Measurements from ENCODE around the gene KRTCAP2. TPM values are rescaled to one million over a fixed set of nuclear protein-coding genes. Genes with fewer than 3 reads are reported as not detected.
A peak's percentile ranks its signal among the peaks of the same experiment; 100 is the strongest.
"Not testable (repeated sequence)": the region's sequence is repeated elsewhere in the genome, so short reads cannot be mapped to it uniquely, and the experiment has no call there.

Gene KRTCAP2
- total RNA-seq, 1 donor from 2014 or later = 173 TPM

- Mint-ChIP-seq H3K4me3 (peak overlapping the region; percentile 71), H3K4me1 (ENCODE audit: unreplicated experiment) (peaks cover 40% of the 10 kb centered on the region), H3K9me3 (no peaks in the 10 kb centered on the region), H3K27me3 (no peaks in the 10 kb centered on the region), H3K36me3 (no peaks in the 10 kb centered on the region), H3K27ac (peak overlapping the region; percentile 84)
- DNase-seq (ENCODE audit: extremely low spot score, unreplicated experiment) = no peak
- TF ChIP-seq CTCF (conservative IDR thresholded peaks at IDR 0.05) = no peak
Measured at GRCh38 chr1:155191904-155192303, 18.8 kb upstream of the KRTCAP2 start.

- not testable (repeated sequence) for H3K36me3 Mint-ChIP-seq, H3K27ac Mint-ChIP-seq, H3K9me3 Mint-ChIP-seq, H3K4me3 Mint-ChIP-seq, H3K27me3 Mint-ChIP-seq
- DNase-seq (ENCODE audit: extremely low spot score, unreplicated experiment) = peak; percentile 83
- H3K4me1 Mint-ChIP-seq (ENCODE audit: unreplicated experiment) = peaks cover 30% of the 10 kb centered on the region
Measured at GRCh38 chr1:155189926-155190325, 16.8 kb upstream of the KRTCAP2 start.

- H3K9me3 Mint-ChIP-seq = no peaks in the 10 kb centered on the region
- H3K4me3 Mint-ChIP-seq = peak overlapping the region; percentile 75
- peak overlapping the region; percentile 86 for H3K27ac Mint-ChIP-seq
- TF ChIP-seq CTCF (conservative IDR thresholded peaks at IDR 0.05) = no peak
- H3K4me1 Mint-ChIP-seq (ENCODE audit: unreplicated experiment) = peaks cover 19% of the 10 kb centered on the region
- H3K27me3 Mint-ChIP-seq = no peaks in the 10 kb centered on the region
- H3K36me3 Mint-ChIP-seq = no peaks in the 10 kb centered on the region
- DNase-seq (ENCODE audit: extremely low spot score, unreplicated experiment) = no peak
Measured at GRCh38 chr1:155188268-155188667, 15.2 kb upstream of the KRTCAP2 start.

GRCh38 chr1:155187456-155187891, 14.4 kb upstream of the KRTCAP2 start:
- H3K36me3 Mint-ChIP-seq = no peaks in the 10 kb centered on the region

GRCh38 chr1:155186794-155187455, 13.8 kb upstream of the KRTCAP2 start:
- TF ChIP-seq CTCF (conservative IDR thresholded peaks at IDR 0.05) = no peak
- Mint-ChIP-seq H3K27ac (peak overlapping the region; percentile 50), H3K27me3 (no peaks in the 10 kb centered on the region), H3K4me1 (ENCODE audit: unreplicated experiment) (peaks cover 11% of the 10 kb centered on the region), H3K4me3 (no peak overlapping the region), H3K9me3 (no peaks in the 10 kb centered on the region), H3K36me3 (no peaks in the 10 kb centered on the region)
- no peak for DNase-seq (ENCODE audit: extremely low spot score, unreplicated experiment)

More at GRCh38 chr1:155187456-155187891, 14.4 kb upstream of the KRTCAP2 start:
- Mint-ChIP-seq H3K4me1 (ENCODE audit: unreplicated experiment) (peaks cover 16% of the 10 kb centered on the region), H3K4me3 (no peak overlapping the region), H3K27me3 (no peaks in the 10 kb centered on the region), H3K9me3 (no peaks in the 10 kb centered on the region), H3K27ac (peak overlapping the region; percentile 86)
- no peak for DNase-seq (ENCODE audit: extremely low spot score, unreplicated experiment)
- TF ChIP-seq CTCF (conservative IDR thresholded peaks at IDR 0.05) = no peak

- H3K27ac Mint-ChIP-seq = peak overlapping the region; percentile 48
- peaks cover 9% of the 10 kb centered on the region for H3K4me1 Mint-ChIP-seq (ENCODE audit: unreplicated experiment)
Measured at GRCh38 chr1:155186067-155186793, 13.1 kb upstream of the KRTCAP2 start.

More at GRCh38 chr1:155186067-155186793, 13.1 kb upstream of the KRTCAP2 start:
- H3K9me3 Mint-ChIP-seq = no peaks in the 10 kb centered on the region
- H3K27me3 Mint-ChIP-seq = no peaks in the 10 kb centered on the region
- no peak for TF ChIP-seq CTCF (conservative IDR thresholded peaks at IDR 0.05)
- no peak for DNase-seq (ENCODE audit: extremely low spot score, unreplicated experiment)
- no peak overlapping the region for H3K4me3 Mint-ChIP-seq
- no peaks in the 10 kb centered on the region for H3K36me3 Mint-ChIP-seq
